Ramos (cell line): ENCODE results near the gene RETREG1.
"Not testable (repeated sequence)": the region's sequence is repeated elsewhere in the genome, so short reads cannot be mapped to it uniquely, and the experiment has no call there.

Source experiments
- in situ Hi-C: fragments of 300-500 bp; cut with MboI; formaldehyde crosslinking; loops from one replicate; pipeline ENCODE4 v1.14.3; 2022; ENCODE audit warnings: low sequenced_read_pairs; ENCODE audit not compliant: unreplicated experiment

Gene RETREG1

GRCh38 chr5:16617274-16617968 lies 624 bp upstream of the RETREG1 start:
- in situ Hi-C loops, result no loop called here

DNA sequence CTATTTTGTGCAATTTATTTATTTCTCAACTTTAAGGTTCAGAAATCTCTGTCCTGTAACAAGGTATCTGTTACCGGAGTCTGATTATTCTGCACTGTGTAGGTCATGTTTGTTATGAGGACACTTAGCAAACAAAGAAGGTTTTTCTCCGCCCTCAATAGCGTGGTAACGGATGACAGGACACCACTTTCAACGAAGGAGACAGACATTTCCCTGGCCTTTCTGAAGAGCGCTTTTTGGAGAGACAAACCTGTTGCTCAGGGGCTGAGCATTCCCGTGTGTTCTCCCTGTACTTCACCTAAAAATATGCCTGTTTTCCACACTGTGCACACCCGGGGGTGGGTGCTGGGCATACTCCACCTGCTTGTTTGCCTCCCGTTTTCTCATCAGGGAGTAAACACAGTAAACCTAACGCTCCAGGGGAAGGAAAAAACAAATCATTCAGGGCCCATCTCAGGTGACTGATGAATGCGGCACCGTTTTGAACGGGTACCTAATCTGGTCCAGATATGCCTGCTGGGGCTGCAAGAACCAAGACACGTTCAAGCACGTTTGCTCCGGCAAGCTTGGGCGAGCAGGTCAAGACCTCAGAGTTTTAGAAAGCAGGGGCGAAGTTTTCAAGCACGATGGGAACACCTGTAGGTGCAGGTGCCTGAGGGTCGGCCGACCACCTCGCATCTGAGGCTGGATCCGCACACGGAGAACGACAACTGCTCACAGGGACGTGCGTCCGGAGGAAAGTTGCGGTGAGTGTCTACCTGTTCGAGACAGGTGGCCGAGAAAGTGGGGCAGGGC lies 859 bp downstream of the RETREG1 start:
- in situ Hi-C loops, result no loop called here

DNA sequence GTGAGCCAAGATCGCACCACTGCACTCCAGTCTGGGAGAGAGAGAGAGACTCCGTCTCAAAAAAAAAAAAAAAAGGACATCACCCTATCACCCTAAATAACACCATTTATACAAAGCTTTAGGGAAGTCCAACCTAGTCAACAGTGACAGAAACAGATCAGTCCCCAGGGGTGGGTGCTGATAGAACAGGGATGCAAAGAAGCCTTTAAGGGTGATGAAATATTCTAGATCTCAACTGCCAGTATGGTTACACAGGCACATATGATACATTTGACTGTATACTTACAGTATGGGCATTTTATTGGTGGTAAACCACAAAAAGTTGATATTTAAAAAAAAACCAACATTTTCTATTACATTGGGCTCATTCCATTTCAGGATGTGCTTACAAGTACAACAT lies 4.8 kb downstream of the RETREG1 start:
- in situ Hi-C loops, result no loop called here

DNA sequence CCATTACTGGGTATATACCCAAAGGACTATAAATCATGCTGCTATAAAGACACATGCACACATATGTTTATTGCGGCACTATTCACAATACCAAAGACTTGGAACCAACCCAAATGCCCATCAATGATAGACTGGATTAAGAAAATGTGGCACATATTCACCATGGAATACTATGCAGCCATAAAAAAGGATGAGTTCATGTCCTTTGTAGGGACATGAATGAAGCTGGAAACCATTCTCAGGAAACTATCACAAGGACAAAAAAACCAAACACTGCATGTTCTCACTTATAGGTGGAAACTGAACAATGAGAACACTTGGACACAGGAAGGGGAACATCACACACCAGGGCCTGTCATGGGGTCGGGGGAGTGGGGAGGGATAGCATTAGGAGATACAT lies 5.9 kb downstream of the RETREG1 start:
- in situ Hi-C loops, result not testable (repeated sequence)

GRCh38 chr5:16609412-16609811 lies 7.4 kb downstream of the RETREG1 start:
- in situ Hi-C loops, result no loop called here

- in situ Hi-C loops, result no loop called here
Observed at GRCh38 chr5:16606628-16607027, 10.2 kb downstream of the RETREG1 start.

DNA sequence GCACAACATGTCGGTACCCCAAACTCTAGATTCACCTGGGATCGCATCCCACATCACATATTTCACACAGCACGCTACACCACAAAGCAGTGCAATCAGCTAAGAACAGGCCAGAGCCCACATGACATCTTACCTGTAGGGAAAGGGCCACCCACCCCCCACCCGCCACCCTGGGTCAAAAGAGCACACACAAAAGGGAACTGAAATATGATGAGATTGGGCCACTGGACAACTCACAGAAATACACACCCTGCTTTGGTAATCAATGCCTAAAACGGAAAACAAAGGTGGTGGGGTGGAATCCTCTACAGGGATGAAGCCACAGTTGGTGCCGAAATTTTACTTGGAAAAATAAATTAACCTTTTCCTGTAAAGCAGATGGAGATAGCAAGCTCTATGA lies 13.1 kb downstream of the RETREG1 start:
- in situ Hi-C loops, result no loop called here

DNA sequence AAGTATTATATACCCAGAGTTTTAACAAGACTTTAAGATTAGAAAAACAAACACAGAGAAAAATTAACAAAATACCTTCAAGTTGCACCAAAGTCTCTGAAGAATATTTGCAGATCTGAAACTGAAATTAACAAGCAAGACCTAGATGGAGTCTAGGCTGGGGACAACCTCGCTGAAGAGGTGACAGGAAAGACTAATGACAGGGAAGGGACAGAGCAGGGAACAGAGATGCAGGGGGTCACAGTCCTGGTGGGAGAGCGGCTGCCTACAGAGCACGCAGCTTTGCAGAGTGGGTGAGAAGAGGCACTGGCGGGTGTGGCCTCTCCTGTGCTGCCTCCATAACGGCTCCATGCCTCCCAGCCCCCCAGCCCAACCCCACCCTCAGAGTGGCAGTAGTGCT lies 13.5 kb downstream of the RETREG1 start:
- in situ Hi-C loops, result no loop called here

DNA sequence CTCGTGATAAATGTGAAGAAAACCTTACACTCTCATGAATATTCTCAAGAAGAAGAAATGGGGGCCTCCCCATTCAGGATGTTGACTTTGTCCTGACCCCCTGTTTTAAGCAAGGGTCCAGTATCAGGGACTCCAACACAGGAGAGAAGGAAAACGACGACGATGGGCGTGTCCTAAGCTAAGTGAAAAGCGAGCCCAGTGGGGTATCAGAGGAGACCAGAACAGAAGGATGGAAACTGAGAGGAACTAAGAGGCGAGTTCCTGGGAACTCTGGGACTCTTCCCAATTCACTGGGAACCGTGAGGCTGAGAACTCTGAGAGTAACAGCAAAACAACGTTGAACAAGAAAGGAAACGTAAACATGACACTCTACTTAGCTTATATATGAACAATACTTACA lies 14.6 kb downstream of the RETREG1 start:
- in situ Hi-C loops, result no loop called here

- in situ Hi-C loops, result no loop called here
Observed at GRCh38 chr5:16600946-16601345, 15.9 kb downstream of the RETREG1 start.

DNA sequence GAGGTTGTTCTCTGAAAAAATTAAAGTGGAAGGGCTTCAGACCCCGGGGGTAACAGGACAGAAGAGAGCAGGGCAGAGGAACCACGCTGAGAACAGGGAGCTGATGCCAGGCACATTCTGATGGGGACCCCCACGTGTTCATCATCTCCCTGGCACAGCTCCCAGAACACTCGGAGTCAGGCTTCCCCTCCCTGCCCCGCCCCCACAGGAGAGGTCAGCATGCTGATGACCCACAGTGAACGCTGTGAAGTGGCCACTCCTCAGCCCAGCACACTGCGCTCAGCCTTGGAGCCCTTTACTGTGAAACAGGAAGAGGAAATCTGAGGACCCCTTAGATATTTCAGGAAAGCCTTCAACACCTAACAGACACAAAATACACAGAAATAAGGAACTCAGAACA lies 16.4 kb downstream of the RETREG1 start:
- in situ Hi-C loops, result no loop called here

DNA sequence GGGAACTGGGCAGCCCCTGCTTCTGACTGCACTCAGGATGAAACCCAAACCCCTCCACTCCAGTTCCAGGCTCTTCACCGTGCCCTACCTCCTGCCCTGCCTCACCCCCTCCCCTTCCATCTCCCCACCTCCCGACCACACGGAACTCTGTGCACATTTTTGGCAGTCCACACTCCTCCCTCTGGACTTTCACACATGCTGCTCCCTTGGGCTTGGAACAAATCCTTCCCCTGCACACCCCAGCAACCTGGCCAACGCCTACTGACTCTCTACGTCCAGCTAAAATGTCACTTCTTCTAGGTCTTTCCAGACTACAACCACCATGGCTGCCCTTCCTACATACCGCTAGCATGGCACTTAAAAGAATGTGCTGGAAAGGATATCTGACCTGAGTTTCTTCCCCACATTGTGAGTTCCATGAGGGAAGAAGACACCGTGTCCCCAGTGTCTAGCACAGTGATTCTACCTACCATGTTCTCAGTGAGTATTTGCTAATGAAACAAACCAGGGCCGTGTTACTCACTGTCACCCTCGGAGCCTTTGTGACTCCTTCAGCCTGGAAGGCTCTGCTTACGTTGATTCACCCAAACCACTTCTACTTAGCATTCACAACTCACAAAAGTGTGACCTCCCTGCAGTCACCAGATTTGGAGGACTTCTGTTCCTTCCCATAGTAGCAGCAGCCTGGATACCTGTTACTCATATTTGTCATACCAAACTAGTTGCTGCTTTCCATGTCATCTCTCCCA lies 18.7 kb downstream of the RETREG1 start:
- in situ Hi-C loops, result no loop called here

GRCh38 chr5:16596581-16596940 lies 20.2 kb downstream of the RETREG1 start:
- in situ Hi-C loops, result no loop called here

DNA sequence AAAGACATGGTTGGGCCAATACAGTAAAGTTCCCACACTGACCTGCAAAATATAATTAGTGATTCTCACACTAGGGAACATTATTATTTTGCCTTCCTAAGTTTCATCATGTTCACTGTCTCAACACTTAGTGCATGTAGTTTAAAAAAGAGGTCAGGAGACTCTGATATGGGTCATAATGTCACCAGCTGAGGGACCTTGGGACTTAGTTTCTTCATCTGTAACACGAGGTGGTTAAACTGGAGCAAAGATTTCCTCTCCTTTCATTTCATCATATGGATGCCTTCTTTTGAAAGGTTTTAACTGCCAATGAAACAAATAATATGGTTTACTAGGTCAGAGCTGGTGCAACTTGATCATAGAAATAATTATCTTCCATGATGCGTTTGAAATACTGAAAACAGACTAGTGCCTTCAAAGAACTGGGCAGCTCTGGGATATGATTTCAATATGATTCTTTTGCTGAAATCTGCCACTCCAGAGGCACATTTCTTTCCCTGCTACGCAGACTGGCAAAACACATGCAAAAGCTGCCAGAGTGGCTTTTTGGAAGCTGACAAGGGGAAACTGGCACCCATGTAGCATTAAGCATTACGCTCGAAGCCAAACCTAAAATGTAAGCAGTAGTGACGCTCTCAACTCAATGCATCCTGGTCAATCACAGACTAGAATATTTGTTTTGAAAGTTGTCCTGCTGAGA lies 20.8 kb downstream of the RETREG1 start:
- in situ Hi-C loops, result no loop called here

- in situ Hi-C loops, result no loop called here
Observed at GRCh38 chr5:16593628-16594027, 23.2 kb downstream of the RETREG1 start.

DNA sequence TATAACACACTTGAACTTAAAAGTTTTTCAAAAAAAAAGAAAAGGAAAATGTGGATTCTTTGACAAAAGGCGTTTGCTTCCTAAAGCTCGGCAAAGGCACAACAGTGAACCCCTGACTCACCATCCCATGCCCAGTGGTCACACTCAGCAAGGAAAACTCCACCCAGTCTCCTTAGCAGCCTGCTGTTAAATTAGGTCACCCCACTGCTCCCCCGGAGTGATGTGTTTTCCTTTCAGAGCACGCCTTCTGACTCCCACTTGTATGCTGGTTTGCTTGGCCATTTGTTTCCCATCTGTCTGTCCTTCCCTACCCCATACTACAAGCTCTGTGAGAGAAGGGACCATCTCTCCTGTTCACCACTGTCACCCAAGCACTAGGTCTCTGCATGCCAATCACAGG lies 23.8 kb downstream of the RETREG1 start:
- in situ Hi-C loops, result no loop called here

DNA sequence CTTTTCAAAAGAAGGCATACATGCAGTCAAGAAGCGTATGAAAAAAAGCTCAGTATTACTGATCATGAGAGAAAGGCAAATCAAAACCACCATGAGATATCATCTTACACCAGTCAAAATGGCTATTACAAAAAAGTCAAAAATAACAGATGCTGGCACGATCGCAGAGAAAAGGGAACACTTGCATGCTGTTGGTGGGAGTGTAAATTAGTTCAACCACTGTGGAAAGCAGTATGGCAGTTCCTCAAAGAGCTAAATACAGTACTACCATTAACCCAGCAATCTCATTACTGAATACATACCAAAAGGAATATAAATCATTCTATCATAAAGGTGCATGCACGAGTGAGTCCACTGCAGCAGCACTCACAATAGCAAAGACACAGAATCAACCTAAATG lies 24.5 kb downstream of the RETREG1 start:
- in situ Hi-C loops, result no loop called here

DNA sequence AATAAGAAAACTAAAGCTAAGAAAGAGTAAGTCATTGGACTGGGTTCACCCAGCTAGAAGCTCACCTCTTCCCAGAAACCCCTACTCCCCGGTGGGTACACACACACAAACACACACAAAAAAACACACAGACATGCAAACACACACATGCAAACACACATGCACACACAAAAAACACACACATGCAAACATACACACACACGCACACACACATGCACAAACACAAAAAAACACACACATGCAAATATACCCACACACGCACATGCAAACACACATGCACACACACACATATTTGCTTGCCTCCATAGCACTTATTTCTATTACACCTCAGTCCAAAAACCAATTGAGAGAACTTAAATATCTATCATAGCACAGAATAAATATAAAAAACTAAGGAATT lies 26.1 kb downstream of the RETREG1 start:
- in situ Hi-C loops, result no loop called here

GRCh38 chr5:16589658-16590057 lies 27.1 kb downstream of the RETREG1 start:
- in situ Hi-C loops, result no loop called here

- in situ Hi-C loops, result no loop called here
Observed at GRCh38 chr5:16588434-16589214, 28.2 kb downstream of the RETREG1 start.
